Endothelial cell of umbilical vein (primary cell): ENCODE data around the gene SRRM3. TPM values are rescaled to one million over a fixed set of nuclear protein-coding genes. Genes with fewer than 3 reads are reported as not detected.

ENCODE experiments used
- BruUV-seq: library from RNA; stranded (reverse); fragments of 400-500 nt; replicated peaks from 2 replicates; lab custom pipeline; 2021; lab: Mats Ljungman, UMichigan
- CTCF ChIA-PET: fragments of 300-600, 350-600 bp; sonication (Branson Sonifier 250); formaldehyde crosslinking; loops from one replicate; lab custom pipeline; 2021; ENCODE audit warnings: antibody characterized with exemption, inconsistent platforms; lab: Charles Lee
- POLR2A ChIA-PET: fragments of 300-600, 350-600 bp; sonication (Branson Sonifier 250); formaldehyde crosslinking; loops from one replicate; lab custom pipeline; 2021; ENCODE audit warnings: antibody characterized with exemption, inconsistent platforms; lab: Charles Lee
- DNase-seq: peaks from one replicate; pipeline ENCODE4 v3.0.0-alpha.2; 2011; ENCODE audit warnings: low read depth, low spot score
- FAIRE-seq: peaks from 2 replicates; lab custom pipeline; 2011; peaks lifted over from hg19 to GRCh38; lab: Jason Lieb, UNC
- H2AFZ ChIP-seq: 2 replicates; pipeline ENCODE4 v1.6.0; 2012; ENCODE audit warnings: low read depth, low read length, control low read depth, inconsistent platforms
- H3K27ac ChIP-seq: 2 replicates; pipeline ENCODE4 v1.5.1; 2011; ENCODE audit warnings: low read depth, mild to moderate bottlenecking, control low read depth, low read length, moderate library complexity; ENCODE audit not compliant: insufficient read depth
- H3K27me3 ChIP-seq, 2 experiments: 2 replicates each; pipeline versions ENCODE4 v1.6.0 to v1.6.1; 2011; ENCODE audit warnings: low read length in 2 of 2, mixed read lengths in 1 of 2; ENCODE audit not compliant: control insufficient read depth in 2 of 2, insufficient read depth in 2 of 2
- H3K36me3 ChIP-seq, 2 experiments: 2 replicates in 1 of 2; 3 replicates in 1 of 2; pipeline ENCODE4 v1.5.1; 2011; ENCODE audit warnings: low read length in 2 of 2, mild to moderate bottlenecking in 1 of 2, moderate library complexity in 1 of 2; ENCODE audit not compliant: control insufficient read depth in 2 of 2, insufficient read depth in 2 of 2; ENCODE audit errors: extremely low read depth in 1 of 2
- H3K4me1 ChIP-seq: 3 replicates; pipeline ENCODE4 v1.5.1; 2011; ENCODE audit warnings: mild to moderate bottlenecking, low read length; ENCODE audit not compliant: control insufficient read depth, insufficient read depth; ENCODE audit errors: extremely low read depth
- H3K4me2 ChIP-seq: 2 replicates; pipeline ENCODE4 v1.6.1; 2011; ENCODE audit warnings: low read length, control low read depth, mixed read lengths; ENCODE audit not compliant: insufficient read depth
- H3K4me3 ChIP-seq, 3 experiments: fragments of 200-600 bp in 1 of 3; sonication (generic), shearing (Covaris generic) in 1 of 3; replicated peaks in 1 of 3; 2 replicates each; pipeline ENCODE4 v1.5.1; 2011 to 2016; ENCODE audit warnings: control low read depth in 3 of 3, low read length in 3 of 3, mild to moderate bottlenecking in 2 of 3, inconsistent platforms in 1 of 3, low read depth in 1 of 3, moderate library complexity in 1 of 3; ENCODE audit not compliant: insufficient read depth in 1 of 3
- H3K79me2 ChIP-seq: 2 replicates; pipeline ENCODE4 v1.6.0; 2012; ENCODE audit warnings: low read length, inconsistent platforms; ENCODE audit not compliant: control insufficient read depth, insufficient read depth
- H3K9ac ChIP-seq: replicated peaks from 2 replicates; pipeline ENCODE3; 2011; ENCODE audit warnings: low read length, control low read depth; ENCODE audit not compliant: insufficient read depth; ENCODE audit errors: extremely low read depth
- H3K9me1 ChIP-seq: replicated peaks from 3 replicates; pipeline ENCODE4 v1.6.0; 2011; ENCODE audit warnings: mild to moderate bottlenecking, low read length; ENCODE audit not compliant: control insufficient read depth, insufficient read depth; ENCODE audit errors: extremely low read depth
- H3K9me3 ChIP-seq: replicated peaks from 2 replicates; pipeline ENCODE4 v1.5.1; 2012; ENCODE audit warnings: low read length, inconsistent platforms; ENCODE audit not compliant: control insufficient read depth, insufficient read depth
- H4K20me1 ChIP-seq: replicated peaks from 2 replicates; pipeline ENCODE3; 2011; ENCODE audit warnings: mild to moderate bottlenecking, low read length; ENCODE audit not compliant: control insufficient read depth, insufficient read depth; ENCODE audit errors: extremely low read depth
- EZH2 ChIP-seq: IDR thresholded peaks from 2 replicates; pipeline ENCODE4 v1.6.1; 2012; ENCODE audit warnings: borderline replicate concordance, low read depth, mild to moderate bottlenecking, moderate library complexity, low read length, inconsistent platforms; ENCODE audit not compliant: severe bottlenecking
- FOS ChIP-seq: IDR thresholded peaks from 2 replicates; pipeline ENCODE4 v1.6.1; 2011; ENCODE audit warnings: mild to moderate bottlenecking, low read length, moderate library complexity, borderline replicate concordance; ENCODE audit not compliant: insufficient read depth
- GATA2 ChIP-seq: IDR thresholded peaks from 2 replicates; pipeline ENCODE4 v1.7.0; 2011; ENCODE audit warnings: low read depth, mild to moderate bottlenecking, moderate library complexity, mixed read lengths, low read length; ENCODE audit not compliant: insufficient read length, insufficient read depth
- JUN ChIP-seq: IDR thresholded peaks from 2 replicates; pipeline ENCODE4 v1.6.1; 2011; ENCODE audit warnings: borderline replicate concordance, low read depth; ENCODE audit not compliant: insufficient read length, insufficient read depth
- MAX ChIP-seq: IDR thresholded peaks from 2 replicates; pipeline ENCODE4 v1.6.1; 2011; ENCODE audit not compliant: insufficient read depth, insufficient read length
- POLR2A ChIP-seq: IDR thresholded peaks from 2 replicates; pipeline ENCODE4 v1.6.1; 2012; ENCODE audit warnings: low read depth, mild to moderate bottlenecking, control low read depth, low read length
- POLR2AphosphoS5 ChIP-seq: IDR thresholded peaks from 2 replicates; pipeline ENCODE4 v1.6.1; 2012; ENCODE audit warnings: low read depth, mild to moderate bottlenecking, control low read depth, low read length, moderate library complexity; ENCODE audit not compliant: insufficient read depth
- dilution Hi-C: fragments of 300-500 bp; cut with MboI; formaldehyde crosslinking; loops from one replicate; pipeline ENCODE4 v1.15.0; 2019; ENCODE audit warnings: low sequenced_read_pairs; ENCODE audit not compliant: extremely low pct_ligation_motif_present
- intact Hi-C: fragments of 100-400 bp; cut with micrococcal nuclease; formaldehyde crosslinking; loops from one replicate; pipeline ENCODE4 v1.10.0; 2022
- polyA plus RNA-seq, 4 experiments: library from polyadenylated mRNA; depleted of rRNA in 3 of 4; stranded (reverse) in 3 of 4; unstranded in 1 of 4; fragments of >200 nt; gene quantifications; 2 replicates each; pipeline versions ENCODE4 v1.2.1 to v1.2.3, GENCODE V29; 2011 to 2012; ENCODE audit warnings: missing spikeins in 1 of 4
- total RNA-seq: library from RNA; stranded (reverse); gene quantifications from 2 replicates; pipeline ENCODE4 v1.2.3, GENCODE V29; 2021

The SRRM3 gene
- total and polyA plus RNA-seq, 2 donors (not counting 3 experiments of a cell fraction or from before 2014, with no cell fraction given), result 4.4 to 5.4 TPM

GRCh38 chr7:76294344-76295024 is 92.8 kb downstream of the SRRM3 start:
- BruUV-seq, result TSS peak; percentile 75
- TF ChIP-seq POLR2AphosphoS5, result peak; percentile 81
- TF ChIP-seq GATA2, result no peak
- peak; percentile 64 for TF ChIP-seq FOS
- no peak for TF ChIP-seq MAX
- TF ChIP-seq JUN, result peak; percentile 64
- TF ChIP-seq POLR2A, result peak; percentile 57
- no peak for TF ChIP-seq EZH2
- Histone ChIP-seq H3K36me3 (no peaks in the 10 kb centered on the region), H3K4me3 (peak overlapping the region in 1 of 3 experiments; percentile 12), H3K4me2 (peak overlapping the region; percentile 26), H2AFZ (no peak overlapping the region), H3K4me1 (peaks cover 27% of the 10 kb centered on the region), H3K79me2 (no peaks in the 10 kb centered on the region), H3K27me3 (no peaks in the 10 kb centered on the region), H4K20me1 (no peaks in the 10 kb centered on the region), H3K9ac (peak overlapping the region; percentile 76), H3K27ac (peak overlapping the region; percentile 94), H3K9me3 (no peaks in the 10 kb centered on the region), H3K9me1 (no peaks in the 10 kb centered on the region)
- DNase-seq (peak; percentile 97), FAIRE-seq (peak; percentile 98)
- intact Hi-C loops, result loop anchor here (1.0 to 10.0 kb wide), 2 partner anchors 8 to 210 kb away; partner anchors contain the start of gene HSPB1
- POLR2A ChIA-PET, result interaction anchor here (0.9 to 1.5 kb wide), 4 partner anchors 9 to 55 kb away, joined by 3 to 19 read pairs (median 8); no protein-coding TSS in a partner anchor
- dilution Hi-C loops, result no loop called here
- CTCF ChIA-PET, result interaction anchor here (0.6 to 1.7 kb wide), 5 partner anchors 11 to 116 kb away, joined by 3 to 8 read pairs (median 3); no protein-coding TSS in a partner anchor
